ENCODE measurements around the gene ZBTB33. TPM values are rescaled to one million over a fixed set of nuclear protein-coding genes. Genes with fewer than 3 reads are reported as not detected.
A peak's percentile ranks its signal among the peaks of the same experiment; 100 is the strongest.

Gene ZBTB33, protein sequence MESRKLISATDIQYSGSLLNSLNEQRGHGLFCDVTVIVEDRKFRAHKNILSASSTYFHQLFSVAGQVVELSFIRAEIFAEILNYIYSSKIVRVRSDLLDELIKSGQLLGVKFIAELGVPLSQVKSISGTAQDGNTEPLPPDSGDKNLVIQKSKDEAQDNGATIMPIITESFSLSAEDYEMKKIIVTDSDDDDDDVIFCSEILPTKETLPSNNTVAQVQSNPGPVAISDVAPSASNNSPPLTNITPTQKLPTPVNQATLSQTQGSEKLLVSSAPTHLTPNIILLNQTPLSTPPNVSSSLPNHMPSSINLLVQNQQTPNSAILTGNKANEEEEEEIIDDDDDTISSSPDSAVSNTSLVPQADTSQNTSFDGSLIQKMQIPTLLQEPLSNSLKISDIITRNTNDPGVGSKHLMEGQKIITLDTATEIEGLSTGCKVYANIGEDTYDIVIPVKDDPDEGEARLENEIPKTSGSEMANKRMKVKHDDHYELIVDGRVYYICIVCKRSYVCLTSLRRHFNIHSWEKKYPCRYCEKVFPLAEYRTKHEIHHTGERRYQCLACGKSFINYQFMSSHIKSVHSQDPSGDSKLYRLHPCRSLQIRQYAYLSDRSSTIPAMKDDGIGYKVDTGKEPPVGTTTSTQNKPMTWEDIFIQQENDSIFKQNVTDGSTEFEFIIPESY
- total RNA-seq (2012; rRNA removed), result 15.5 and 16.5 TPM in 2 replicates

DNA sequence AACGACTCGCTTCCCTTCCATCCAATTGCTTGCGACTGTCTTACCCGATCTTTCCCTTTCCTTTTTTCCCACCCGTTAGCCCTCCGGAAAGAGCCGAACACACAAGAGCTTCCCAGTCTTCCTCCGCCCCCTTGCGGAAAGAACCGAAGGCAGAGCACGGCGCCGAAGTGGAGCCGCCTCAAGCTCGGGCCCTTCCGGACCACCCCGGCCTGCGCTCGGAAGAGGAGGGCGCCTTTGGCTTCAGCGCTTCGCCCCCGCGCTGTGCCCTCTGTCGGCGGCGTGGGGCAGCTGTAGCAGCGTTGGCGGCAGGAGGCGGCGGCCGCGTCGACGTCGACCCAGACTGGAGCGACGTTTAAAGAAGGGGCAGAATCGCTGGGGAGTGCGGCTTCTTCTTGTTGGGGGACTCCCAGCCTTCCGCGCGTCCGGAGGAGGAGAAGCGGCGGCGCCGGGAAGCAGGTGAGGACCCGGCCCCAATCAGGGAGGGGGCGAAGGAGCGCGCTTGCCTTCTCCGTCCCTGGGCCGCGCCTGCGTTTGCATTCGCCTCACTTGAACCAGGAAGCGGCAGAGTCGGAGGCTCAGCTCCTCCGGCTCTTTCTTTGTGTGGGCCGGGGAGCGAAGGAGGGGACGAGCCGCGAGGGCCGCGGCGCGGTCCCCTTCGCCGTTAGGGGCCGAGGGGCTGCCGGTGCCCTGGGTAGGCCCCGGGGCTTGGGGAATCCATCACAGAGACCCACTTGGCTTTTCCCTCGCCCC, at the start of gene ZBTB33:
ZBTB33 (plus strand) TSS at position 291 of the 750 bp plus-strand sequence. CDS start 2,604 bp downstream, outside the sequence.
- no peaks in the 10 kb centered on the region for H3K9me3 ChIP-seq (replicated peaks; ENCODE audit: low read length)
- H3K4me1 ChIP-seq (ENCODE audit: control insufficient read depth, insufficient read depth, low read length), result no peaks in the 10 kb centered on the region
- peak within 1 kb of the TSS; percentile 78 for H3K4me3 ChIP-seq (ENCODE audit: low read length)
- H3K27me3 ChIP-seq (ENCODE audit: control insufficient read depth, insufficient read depth, low read length), result no peaks in the 10 kb centered on the region
- peak within 1 kb of the TSS; percentile 79 for H3K4me2 ChIP-seq (ENCODE audit: low read length)
- peak within 1 kb of the TSS; percentile 94 for H3K9ac ChIP-seq (ENCODE audit: low read depth, low read length)
- H3K36me3 ChIP-seq (ENCODE audit: insufficient read depth, low read length), result peaks cover 11% of the 10 kb centered on the region

DNA sequence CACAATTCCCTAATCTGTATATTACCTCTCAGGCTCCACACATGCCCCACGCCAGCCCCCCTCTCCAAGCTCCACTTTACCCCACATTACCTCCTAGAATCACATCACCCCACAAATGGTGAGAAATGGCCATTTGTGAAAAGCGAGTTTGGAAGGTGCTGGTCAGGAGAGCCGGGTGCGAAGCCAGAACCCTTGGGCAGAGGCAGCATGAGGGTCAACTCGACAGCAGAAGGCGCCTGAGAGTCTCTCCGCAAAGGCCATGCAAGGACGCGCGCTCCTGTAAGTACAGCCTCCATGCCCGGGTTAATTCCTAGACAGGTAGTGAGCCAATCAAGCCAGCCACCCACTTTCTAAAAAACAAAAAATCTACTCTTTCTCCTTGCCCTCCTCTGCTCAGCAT, 49.8 kb upstream of the ZBTB33 start:
- H3K9me3 ChIP-seq (replicated peaks; ENCODE audit: low read length), result no peaks in the 10 kb centered on the region
- no peak overlapping the region for H3K9ac ChIP-seq (ENCODE audit: low read depth, low read length)
- H3K4me2 ChIP-seq (ENCODE audit: low read length), result no peak overlapping the region
- no peaks in the 10 kb centered on the region for H3K36me3 ChIP-seq (ENCODE audit: insufficient read depth, low read length)
- H3K4me3 ChIP-seq (ENCODE audit: low read length), result no peak overlapping the region
- H3K27me3 ChIP-seq (ENCODE audit: control insufficient read depth, insufficient read depth, low read length), result peaks cover 25% of the 10 kb centered on the region
- H3K4me1 ChIP-seq (ENCODE audit: control insufficient read depth, insufficient read depth, low read length), result no peaks in the 10 kb centered on the region

DNA sequence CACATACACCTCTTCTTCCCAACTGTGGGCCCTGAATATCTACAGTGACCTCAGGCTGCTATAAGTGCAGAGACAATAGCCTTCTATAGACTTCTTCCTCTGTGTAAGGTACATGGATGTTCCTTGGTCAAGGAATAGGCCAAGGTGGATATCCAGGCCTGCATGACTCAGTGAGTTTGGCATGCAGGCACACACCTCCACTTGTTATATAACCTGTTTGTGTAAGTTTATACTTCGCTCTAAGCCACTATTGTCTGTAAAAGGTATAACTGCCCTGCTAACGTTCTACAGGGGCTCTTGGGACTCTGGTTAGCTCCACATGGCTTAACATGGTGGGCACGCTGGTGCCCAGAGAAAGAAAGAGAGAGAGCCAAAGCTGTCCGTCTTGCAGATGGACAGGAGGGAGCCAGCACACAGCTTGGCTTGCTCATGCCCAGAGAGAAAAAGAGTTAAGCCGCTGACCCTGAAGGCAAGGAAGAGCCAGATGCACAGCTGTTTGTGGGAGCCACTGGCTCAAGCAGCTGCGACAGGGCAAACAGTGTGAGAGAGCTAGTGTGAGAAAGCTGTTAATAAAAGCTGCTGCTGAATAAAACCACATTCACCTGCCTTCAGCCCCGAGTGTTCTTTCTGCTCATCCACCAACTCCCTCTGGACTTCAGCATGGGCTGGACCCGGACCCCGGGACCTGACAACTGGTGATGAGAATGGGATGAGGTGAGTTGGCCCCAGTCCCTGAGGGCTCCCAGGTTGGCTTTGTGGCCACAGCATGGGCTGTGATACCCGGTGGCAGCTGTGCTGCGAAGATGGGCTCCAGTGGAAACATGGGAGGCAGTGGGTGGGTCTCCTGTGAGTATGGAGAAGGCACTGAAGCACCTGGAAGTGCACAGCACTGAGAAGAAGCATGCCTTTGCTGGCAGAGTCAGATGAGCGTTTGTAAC, 44.5 kb upstream of the ZBTB33 start:
- H3K36me3 ChIP-seq (ENCODE audit: insufficient read depth, low read length), result no peaks in the 10 kb centered on the region
- no peak overlapping the region for H3K9ac ChIP-seq (ENCODE audit: low read depth, low read length)
- no peak overlapping the region for H3K4me2 ChIP-seq (ENCODE audit: low read length)
- H3K4me3 ChIP-seq (ENCODE audit: low read length), result no peak overlapping the region
- peaks cover 25% of the 10 kb centered on the region for H3K27me3 ChIP-seq (ENCODE audit: control insufficient read depth, insufficient read depth, low read length)
- no peaks in the 10 kb centered on the region for H3K4me1 ChIP-seq (ENCODE audit: control insufficient read depth, insufficient read depth, low read length)
- H3K9me3 ChIP-seq (replicated peaks; ENCODE audit: low read length), result no peaks in the 10 kb centered on the region

DNA sequence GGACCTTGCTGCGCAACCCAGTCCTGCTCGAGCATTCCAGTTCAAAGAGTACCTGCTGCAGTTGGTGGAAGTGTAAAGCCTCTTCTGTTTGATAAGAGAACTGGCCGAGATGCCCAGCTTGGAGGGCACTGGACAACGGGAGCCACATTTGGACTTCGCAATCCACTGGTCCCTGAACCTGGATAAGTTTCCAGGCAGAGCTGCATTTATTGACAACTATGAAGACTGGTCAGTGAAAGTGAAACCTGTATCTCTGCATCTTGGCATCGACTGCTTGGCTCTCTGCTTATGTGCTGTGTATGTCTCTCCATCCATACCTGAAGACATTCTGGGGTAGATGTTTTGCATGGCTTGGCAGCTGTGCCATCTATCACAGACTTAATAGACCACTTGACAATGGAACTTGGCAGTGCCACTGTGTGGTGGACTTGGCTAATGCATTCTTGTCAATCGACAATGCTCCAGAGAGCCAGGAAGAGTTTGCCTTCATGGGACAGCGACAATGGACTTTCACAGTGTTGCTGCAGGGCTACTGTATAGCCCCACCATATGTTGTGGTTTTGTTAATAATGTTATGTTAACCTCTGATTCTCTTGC, 43.5 kb upstream of the ZBTB33 start:
- H3K4me3 ChIP-seq (ENCODE audit: low read length), result no peak overlapping the region
- H3K9me3 ChIP-seq (replicated peaks; ENCODE audit: low read length), result no peaks in the 10 kb centered on the region
- H3K4me2 ChIP-seq (ENCODE audit: low read length), result no peak overlapping the region
- H3K27me3 ChIP-seq (ENCODE audit: control insufficient read depth, insufficient read depth, low read length), result peaks cover 23% of the 10 kb centered on the region
- H3K36me3 ChIP-seq (ENCODE audit: insufficient read depth, low read length), result no peaks in the 10 kb centered on the region
- no peak overlapping the region for H3K9ac ChIP-seq (ENCODE audit: low read depth, low read length)
- no peaks in the 10 kb centered on the region for H3K4me1 ChIP-seq (ENCODE audit: control insufficient read depth, insufficient read depth, low read length)

DNA sequence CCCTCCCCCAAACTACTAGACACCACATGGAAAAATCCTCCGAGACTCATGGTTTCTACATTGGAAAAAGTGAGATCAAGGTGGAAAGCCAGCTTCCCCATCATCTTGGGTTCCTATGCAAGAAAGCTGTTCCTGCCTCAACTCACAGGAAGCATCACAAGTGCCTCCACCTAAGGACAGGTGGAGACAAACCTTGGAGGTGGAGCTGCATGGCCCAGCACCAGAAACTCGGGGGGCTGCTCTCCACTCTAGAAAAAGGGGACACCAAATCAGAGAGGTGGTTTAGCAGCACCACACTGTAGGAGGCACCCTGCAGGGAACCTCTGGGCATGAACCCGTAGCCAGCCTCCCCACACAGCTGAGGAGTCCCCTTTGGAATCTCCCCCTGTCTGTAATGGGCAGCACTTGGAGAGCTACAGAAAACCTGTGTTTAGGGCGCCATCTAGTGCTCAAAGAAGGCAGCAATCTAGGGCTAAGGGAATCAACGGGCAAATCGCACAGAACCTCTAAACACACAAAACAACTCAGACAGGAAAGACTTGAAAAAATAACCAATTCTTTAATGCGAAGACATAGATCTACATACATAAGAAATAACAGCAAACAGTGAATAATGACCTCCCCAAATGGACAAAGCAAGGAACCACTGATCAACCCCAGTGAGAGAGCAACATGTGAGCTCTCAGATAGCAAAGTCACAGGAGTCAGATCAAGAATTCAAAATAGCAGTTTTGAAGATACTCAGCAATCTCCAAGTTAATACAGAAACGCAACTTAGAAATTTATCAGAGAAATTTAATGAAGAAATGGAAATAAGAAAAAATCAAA, 37.0 kb upstream of the ZBTB33 start:
- no peak overlapping the region for H3K4me3 ChIP-seq (ENCODE audit: low read length)
- H3K9ac ChIP-seq (ENCODE audit: low read depth, low read length), result no peak overlapping the region
- no peak overlapping the region for H3K4me2 ChIP-seq (ENCODE audit: low read length)
- no peaks in the 10 kb centered on the region for H3K27me3 ChIP-seq (ENCODE audit: control insufficient read depth, insufficient read depth, low read length)
- no peaks in the 10 kb centered on the region for H3K9me3 ChIP-seq (replicated peaks; ENCODE audit: low read length)
- H3K4me1 ChIP-seq (ENCODE audit: control insufficient read depth, insufficient read depth, low read length), result no peaks in the 10 kb centered on the region
- H3K36me3 ChIP-seq (ENCODE audit: insufficient read depth, low read length), result no peaks in the 10 kb centered on the region

DNA sequence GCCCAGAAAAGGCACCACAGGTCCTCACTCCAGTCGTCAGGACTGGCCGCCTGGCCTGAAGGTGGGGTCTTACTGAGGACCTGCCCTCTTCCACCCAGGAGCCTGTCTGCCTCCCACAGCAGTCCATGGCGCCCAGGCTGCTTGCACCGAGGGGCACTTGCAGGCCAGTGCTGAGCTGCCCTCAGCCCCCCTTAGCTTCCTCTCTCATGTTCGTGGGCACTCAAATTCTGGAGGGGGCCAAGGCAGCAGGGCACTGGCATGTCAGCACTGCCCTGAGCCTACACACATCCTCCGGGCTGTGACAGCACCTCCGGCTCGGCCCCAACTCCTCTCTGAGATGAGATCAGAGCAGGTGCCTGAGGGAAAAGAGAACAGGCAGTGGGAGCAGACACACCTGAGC, 27.2 kb upstream of the ZBTB33 start:
- H3K4me2 ChIP-seq (ENCODE audit: low read length), result no peak overlapping the region
- no peak overlapping the region for H3K4me3 ChIP-seq (ENCODE audit: low read length)
- H3K36me3 ChIP-seq (ENCODE audit: insufficient read depth, low read length), result no peaks in the 10 kb centered on the region
- no peaks in the 10 kb centered on the region for H3K9me3 ChIP-seq (replicated peaks; ENCODE audit: low read length)
- H3K27me3 ChIP-seq (ENCODE audit: control insufficient read depth, insufficient read depth, low read length), result no peaks in the 10 kb centered on the region
- H3K4me1 ChIP-seq (ENCODE audit: control insufficient read depth, insufficient read depth, low read length), result no peaks in the 10 kb centered on the region
- no peak overlapping the region for H3K9ac ChIP-seq (ENCODE audit: low read depth, low read length)

DNA sequence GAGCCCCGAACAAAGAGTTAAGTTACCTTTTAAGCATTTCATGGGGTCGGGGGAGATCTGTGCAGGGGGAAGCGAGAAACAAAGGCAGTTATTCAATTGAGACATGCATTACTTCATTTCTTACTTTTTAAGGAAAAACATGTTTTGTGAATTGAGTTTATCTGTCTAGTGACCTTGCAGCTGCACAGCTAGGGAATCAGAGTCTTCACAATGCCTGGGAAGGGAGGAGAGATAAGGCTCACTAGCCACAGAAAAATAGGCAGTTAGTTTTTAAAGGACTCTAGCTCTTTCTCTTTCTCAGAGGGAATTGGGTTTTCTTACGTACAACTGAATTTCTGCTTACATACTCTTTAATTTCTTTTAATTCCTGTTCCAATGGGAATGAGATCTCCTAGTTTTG, 26.2 kb upstream of the ZBTB33 start:
- Histone ChIP-seq H3K4me3 (ENCODE audit: low read length) (no peak overlapping the region), H3K9ac (ENCODE audit: low read depth, low read length) (no peak overlapping the region), H3K36me3 (ENCODE audit: insufficient read depth, low read length) (no peaks in the 10 kb centered on the region), H3K4me1 (ENCODE audit: control insufficient read depth, insufficient read depth, low read length) (no peaks in the 10 kb centered on the region), H3K4me2 (ENCODE audit: low read length) (no peak overlapping the region), H3K27me3 (ENCODE audit: control insufficient read depth, insufficient read depth, low read length) (no peaks in the 10 kb centered on the region), H3K9me3 (replicated peaks; ENCODE audit: low read length) (no peaks in the 10 kb centered on the region)

DNA sequence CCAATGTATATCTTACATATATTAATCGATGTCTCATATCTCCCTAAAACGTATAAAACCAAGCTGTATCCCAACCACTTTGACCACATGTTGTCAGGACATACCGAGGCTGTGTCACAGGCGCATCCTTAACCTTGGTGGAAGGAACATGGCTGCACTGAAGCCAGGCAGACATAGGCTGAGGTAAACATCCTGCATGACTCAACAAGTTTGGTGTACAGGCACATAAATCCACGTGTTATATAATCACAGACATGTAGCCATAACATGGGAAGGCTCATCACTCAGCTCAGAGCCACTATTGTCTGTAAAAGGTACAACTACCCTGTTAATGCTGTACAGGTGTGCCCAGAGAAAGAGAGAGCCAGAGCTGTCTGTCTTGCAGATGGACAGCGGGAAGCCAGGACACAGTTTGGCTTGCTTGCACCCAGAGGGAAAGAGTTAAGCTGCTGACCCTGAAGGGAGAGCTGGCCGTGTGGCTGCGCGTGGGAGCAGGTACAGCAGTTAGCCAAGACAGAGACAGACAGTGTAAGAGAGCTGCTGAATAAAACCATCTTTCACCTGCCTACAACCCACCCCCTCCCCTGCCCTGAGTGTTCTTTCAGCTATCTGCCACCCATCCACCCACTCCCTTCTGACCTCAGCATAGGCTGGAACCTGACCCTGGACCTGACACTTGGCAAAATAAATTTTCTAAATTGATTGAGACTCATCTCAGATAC, 22.3 kb upstream of the ZBTB33 start:
- Histone ChIP-seq H3K27me3 (ENCODE audit: control insufficient read depth, insufficient read depth, low read length) (no peaks in the 10 kb centered on the region), H3K4me1 (ENCODE audit: control insufficient read depth, insufficient read depth, low read length) (no peaks in the 10 kb centered on the region), H3K9me3 (replicated peaks; ENCODE audit: low read length) (no peaks in the 10 kb centered on the region), H3K9ac (ENCODE audit: low read depth, low read length) (no peak overlapping the region), H3K4me2 (ENCODE audit: low read length) (no peak overlapping the region), H3K36me3 (ENCODE audit: insufficient read depth, low read length) (no peaks in the 10 kb centered on the region), H3K4me3 (ENCODE audit: low read length) (no peak overlapping the region)

DNA sequence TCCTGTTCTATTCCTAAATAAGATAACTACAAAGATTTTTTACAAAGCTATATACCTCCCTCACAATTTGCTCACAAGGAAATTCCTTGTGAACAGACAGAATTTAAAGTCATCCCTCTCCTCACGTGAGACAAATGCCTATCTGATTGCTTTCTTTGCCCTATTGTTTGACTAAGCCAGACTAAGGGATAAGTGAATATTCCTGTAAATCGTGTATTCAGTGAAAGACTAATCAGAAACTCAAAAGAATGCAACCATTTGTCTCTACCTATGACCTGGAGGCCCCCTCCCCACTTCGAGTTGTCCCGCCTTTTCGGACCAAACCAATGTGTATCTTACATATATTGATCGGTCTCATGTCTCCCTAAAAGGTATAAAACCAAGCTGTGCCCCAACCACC, 15.3 kb upstream of the ZBTB33 start:
- Histone ChIP-seq H3K4me1 (ENCODE audit: control insufficient read depth, insufficient read depth, low read length) (no peaks in the 10 kb centered on the region), H3K4me2 (ENCODE audit: low read length) (no peak overlapping the region), H3K9ac (ENCODE audit: low read depth, low read length) (no peak overlapping the region), H3K27me3 (ENCODE audit: control insufficient read depth, insufficient read depth, low read length) (no peaks in the 10 kb centered on the region), H3K36me3 (ENCODE audit: insufficient read depth, low read length) (no peaks in the 10 kb centered on the region), H3K4me3 (ENCODE audit: low read length) (no peak overlapping the region), H3K9me3 (replicated peaks; ENCODE audit: low read length) (no peaks in the 10 kb centered on the region)
